Activated naive CD4-positive, alpha-beta T cell treated with anti-CD3 and anti-CD28 coated beads, Interleukin-2, amount 50 U/mL, for 24 hours (primary cell): Measurements from ENCODE around the gene FZR1.
A peak's percentile ranks its signal among the peaks of the same experiment; 100 is the strongest.
"Not testable (repeated sequence)": the region's sequence is repeated elsewhere in the genome, so short reads cannot be mapped to it uniquely, and the experiment has no call there.

ENCODE experiments used
- H3K27ac Mint-ChIP-seq: one replicate; pipeline ENCODE4 v1.8.0; 2021; ENCODE audit warnings: mild to moderate bottlenecking, mixed read lengths
- H3K27me3 Mint-ChIP-seq: one replicate; pipeline ENCODE4 v1.8.0; 2021; ENCODE audit warnings: mixed read lengths
- H3K36me3 Mint-ChIP-seq: one replicate; pipeline ENCODE4 v1.8.0; 2021; ENCODE audit warnings: mixed read lengths
- H3K4me1 Mint-ChIP-seq: one replicate; pipeline ENCODE4 v1.8.0; 2021; ENCODE audit warnings: mixed read lengths
- H3K4me3 Mint-ChIP-seq: one replicate; pipeline ENCODE4 v1.8.0; 2021; ENCODE audit warnings: mild to moderate bottlenecking, mixed read lengths
- H3K9me3 Mint-ChIP-seq: one replicate; pipeline ENCODE4 v1.8.0; 2021; ENCODE audit warnings: mixed read lengths

FZR1 gene

DNA sequence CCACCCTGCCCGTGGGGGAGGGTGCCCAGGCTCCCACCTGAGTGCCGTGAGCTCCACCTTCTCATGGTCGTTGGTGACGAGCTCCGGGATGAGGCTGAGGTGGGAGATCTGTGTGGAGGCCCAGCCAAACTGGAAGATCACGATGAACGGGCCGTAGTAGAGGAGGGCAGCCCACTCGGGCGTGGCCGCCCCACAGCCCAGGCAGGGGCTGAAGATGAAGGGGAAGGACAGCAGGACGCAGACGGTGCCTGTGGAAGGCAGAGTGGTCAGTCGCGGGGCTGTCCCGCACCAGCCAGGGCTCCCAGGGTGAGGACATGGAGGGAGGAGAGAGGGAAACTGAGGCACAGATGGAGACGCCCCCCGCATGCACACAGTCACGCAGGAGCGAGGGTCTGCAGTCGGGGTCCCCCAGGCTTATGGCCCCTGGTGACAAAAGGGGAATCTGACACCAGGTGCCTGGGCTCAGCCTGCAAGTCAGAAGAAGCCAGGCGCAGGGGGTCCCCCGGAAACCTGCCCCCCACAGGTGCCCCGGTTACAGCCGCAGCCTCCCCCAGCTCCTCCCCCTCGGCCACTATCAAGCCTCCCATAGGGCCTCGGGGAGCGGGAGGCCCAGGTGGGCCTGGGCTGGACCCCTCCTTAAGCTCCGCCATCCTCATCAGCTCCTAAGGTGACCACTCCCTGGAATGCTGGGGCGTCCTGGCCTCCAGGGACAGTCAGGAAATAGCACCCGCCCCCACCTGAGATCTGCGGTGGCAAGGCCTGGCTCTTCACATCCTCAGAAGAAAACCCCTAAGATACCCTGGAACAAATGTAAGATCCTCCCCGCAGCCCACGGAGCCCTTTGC is 45.1 kb downstream of the FZR1 start:
- Mint-ChIP-seq H3K4me3 (no peak overlapping the region), H3K36me3 (no peaks in the 10 kb centered on the region), H3K27ac (peak overlapping the region; percentile 85), H3K4me1 (peaks cover 29% of the 10 kb centered on the region), H3K9me3 (no peaks in the 10 kb centered on the region), H3K27me3 (no peaks in the 10 kb centered on the region)

- no peak overlapping the region for H3K4me3 Mint-ChIP-seq
- H3K27ac Mint-ChIP-seq: peak overlapping the region; percentile 51
- no peaks in the 10 kb centered on the region for H3K27me3 Mint-ChIP-seq
- peaks cover 34% of the 10 kb centered on the region for H3K4me1 Mint-ChIP-seq
- no peaks in the 10 kb centered on the region for H3K36me3 Mint-ChIP-seq
- H3K9me3 Mint-ChIP-seq: no peaks in the 10 kb centered on the region
Measured at GRCh38 chr19:3551792-3552095, 45.6 kb downstream of the FZR1 start.

DNA sequence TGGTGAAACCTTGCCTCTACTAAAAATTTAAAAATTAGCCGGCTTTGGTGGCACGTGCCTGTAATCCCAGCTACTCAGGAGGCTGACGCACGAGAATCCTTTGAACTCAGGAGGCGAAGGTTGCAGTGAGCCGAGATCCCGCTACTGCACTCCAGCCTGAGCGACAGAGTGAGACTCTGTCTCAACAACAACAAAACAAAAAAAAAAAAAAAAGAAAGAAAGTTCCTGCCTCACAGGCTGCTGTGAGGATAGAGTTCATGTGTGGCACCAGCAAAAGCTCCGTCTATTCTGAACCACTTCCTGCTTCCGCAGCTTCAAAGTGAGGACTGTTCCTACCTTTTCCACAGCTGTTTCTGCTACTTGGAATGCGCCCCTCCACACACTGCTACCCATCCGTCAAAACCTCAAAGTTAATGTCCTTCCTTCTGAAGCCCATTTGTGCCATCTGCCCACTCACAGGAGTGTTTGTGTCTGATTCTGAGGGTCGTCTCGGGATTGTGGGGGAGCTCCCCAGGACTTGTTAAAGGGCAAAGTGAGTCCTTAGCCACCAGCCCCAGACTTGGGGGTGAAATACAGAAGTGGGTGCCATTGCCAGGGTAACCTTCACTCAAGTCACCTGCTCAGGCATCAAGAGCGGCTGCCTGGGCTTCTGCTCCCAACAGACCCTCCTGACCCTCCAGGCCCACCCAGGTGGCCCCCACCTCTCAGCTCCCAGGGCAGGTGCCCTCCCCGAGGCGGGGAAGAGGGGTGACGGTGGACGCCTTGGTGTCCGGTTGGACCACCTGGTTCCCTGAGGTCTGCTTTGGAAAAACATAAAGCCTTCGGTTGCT is 48.4 kb downstream of the FZR1 start:
- H3K27me3 Mint-ChIP-seq: no peaks in the 10 kb centered on the region
- no peaks in the 10 kb centered on the region for H3K36me3 Mint-ChIP-seq
- H3K4me3 Mint-ChIP-seq: peak overlapping the region; percentile 97
- no peaks in the 10 kb centered on the region for H3K9me3 Mint-ChIP-seq
- peak overlapping the region; percentile 87 for H3K27ac Mint-ChIP-seq
- H3K4me1 Mint-ChIP-seq: peaks cover 41% of the 10 kb centered on the region

- Mint-ChIP-seq H3K27ac (peak overlapping the region; percentile 96), H3K4me1 (peaks cover 41% of the 10 kb centered on the region), H3K4me3 (peak overlapping the region; percentile 97), H3K36me3 (no peaks in the 10 kb centered on the region), H3K9me3 (no peaks in the 10 kb centered on the region), H3K27me3 (no peaks in the 10 kb centered on the region)
Measured at GRCh38 chr19:3555653-3556422, 49.7 kb downstream of the FZR1 start.

GRCh38 chr19:3556423-3556977 is 50.4 kb downstream of the FZR1 start:
- H3K27me3 Mint-ChIP-seq: no peaks in the 10 kb centered on the region
- peak overlapping the region; percentile 97 for H3K4me3 Mint-ChIP-seq
- no peaks in the 10 kb centered on the region for H3K9me3 Mint-ChIP-seq
- H3K27ac Mint-ChIP-seq: peak overlapping the region; percentile 96
- H3K36me3 Mint-ChIP-seq: no peaks in the 10 kb centered on the region
- peaks cover 39% of the 10 kb centered on the region for H3K4me1 Mint-ChIP-seq

- Mint-ChIP-seq H3K9me3 (no peaks in the 10 kb centered on the region), H3K36me3 (no peaks in the 10 kb centered on the region), H3K4me3 (peak overlapping the region; percentile 97), H3K27ac (peak overlapping the region; percentile 96), H3K4me1 (peaks cover 35% of the 10 kb centered on the region), H3K27me3 (no peaks in the 10 kb centered on the region)
Measured at GRCh38 chr19:3556978-3557460, 50.9 kb downstream of the FZR1 start.

GRCh38 chr19:3557461-3558248 is 51.5 kb downstream of the FZR1 start, which contains the start of gene MFSD12:
MFSD12 (minus strand) TSS chr19:3557586; CDS start chr19:3557403, 183 bp downstream.
- peak within 1 kb of the TSS; percentile 97 for H3K4me3 Mint-ChIP-seq
- peak within 1 kb of the TSS; percentile 96 for H3K27ac Mint-ChIP-seq
- H3K4me1 Mint-ChIP-seq: peaks cover 35% of the 10 kb centered on the region
- no peaks in the 10 kb centered on the region for H3K36me3 Mint-ChIP-seq
- H3K27me3 Mint-ChIP-seq: no peaks in the 10 kb centered on the region
- no peaks in the 10 kb centered on the region for H3K9me3 Mint-ChIP-seq

DNA sequence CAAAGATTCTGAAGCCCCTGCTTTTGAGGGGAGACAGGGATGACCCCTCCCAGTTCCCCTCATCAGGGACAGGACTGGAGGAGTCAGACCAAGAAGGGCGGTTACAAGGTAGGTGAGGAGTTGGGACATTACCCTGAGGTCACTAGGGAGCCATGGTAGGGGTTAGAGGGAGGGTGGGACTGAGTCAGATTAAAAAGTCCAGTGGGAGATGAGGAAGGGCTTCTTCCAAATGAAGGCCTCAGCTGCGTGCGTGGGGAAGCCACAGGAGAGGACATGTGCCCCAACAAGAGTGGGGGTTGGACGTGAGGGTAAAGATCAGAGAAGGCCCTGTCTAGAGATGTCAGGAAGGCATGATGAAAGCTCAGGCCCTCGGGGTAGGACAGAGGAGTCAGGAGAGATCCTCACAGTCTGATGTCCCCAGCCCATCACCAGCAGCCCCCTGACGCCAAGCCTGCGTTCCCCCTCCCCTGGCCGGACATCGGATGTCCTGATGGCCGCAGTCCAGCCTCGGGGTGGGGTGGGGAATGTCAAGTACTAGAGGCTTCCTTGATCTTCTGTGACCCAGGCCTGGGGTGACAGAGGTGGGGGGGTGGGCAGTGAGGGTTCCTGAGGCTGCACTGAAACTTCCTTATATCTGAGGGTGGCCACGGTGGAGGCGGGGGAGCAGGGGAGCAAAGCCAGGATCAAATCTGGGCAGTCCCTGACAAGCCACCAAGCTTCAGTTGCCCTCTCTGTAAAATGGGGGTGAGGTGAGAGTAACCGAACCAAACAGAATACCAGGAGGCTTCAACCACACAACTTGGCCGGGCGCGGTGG is 57.8 kb downstream of the FZR1 start:
- no peaks in the 10 kb centered on the region for H3K27me3 Mint-ChIP-seq
- H3K4me3 Mint-ChIP-seq: no peak overlapping the region
- no peaks in the 10 kb centered on the region for H3K4me1 Mint-ChIP-seq
- no peaks in the 10 kb centered on the region for H3K36me3 Mint-ChIP-seq
- no peaks in the 10 kb centered on the region for H3K9me3 Mint-ChIP-seq
- H3K27ac Mint-ChIP-seq: no peak overlapping the region

GRCh38 chr19:3565139-3565538 is 59.0 kb downstream of the FZR1 start:
- H3K27ac Mint-ChIP-seq: no peak overlapping the region
- no peaks in the 10 kb centered on the region for H3K4me1 Mint-ChIP-seq
- H3K9me3 Mint-ChIP-seq: no peaks in the 10 kb centered on the region
- H3K4me3 Mint-ChIP-seq: no peak overlapping the region
- H3K36me3 Mint-ChIP-seq: no peaks in the 10 kb centered on the region
- H3K27me3 Mint-ChIP-seq: no peaks in the 10 kb centered on the region

GRCh38 chr19:3570042-3570441 is 63.9 kb downstream of the FZR1 start:
- H3K27me3 Mint-ChIP-seq, H3K27ac Mint-ChIP-seq, H3K4me1 Mint-ChIP-seq, H3K4me3 Mint-ChIP-seq, H3K9me3 Mint-ChIP-seq, H3K36me3 Mint-ChIP-seq: not testable (repeated sequence)

DNA sequence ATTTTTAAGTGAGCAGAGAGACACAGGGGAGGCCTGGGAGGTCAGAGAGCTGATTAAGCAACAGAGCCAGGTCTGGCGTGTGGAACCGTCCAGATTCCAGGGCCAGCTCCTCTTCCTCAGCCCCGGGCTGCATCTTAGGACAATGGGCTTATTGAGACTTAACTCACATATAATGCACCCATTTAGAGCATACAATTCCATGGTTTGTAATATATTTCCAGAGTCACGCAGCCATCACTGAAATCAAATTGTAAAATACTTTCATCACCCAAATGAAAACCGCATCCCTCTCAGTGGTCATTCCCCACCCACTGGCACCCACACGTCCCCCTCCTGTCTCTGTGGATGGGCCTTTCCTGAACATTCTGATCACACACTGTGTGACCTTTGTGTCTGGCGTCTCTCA is 64.5 kb downstream of the FZR1 start:
- H3K27ac Mint-ChIP-seq: no peak overlapping the region

GRCh38 chr19:3572132-3572854 is 66.2 kb downstream of the FZR1 start:
- H3K4me3 Mint-ChIP-seq: peak overlapping the region; percentile 84
- peaks cover 8% of the 10 kb centered on the region for H3K4me1 Mint-ChIP-seq
- H3K27ac Mint-ChIP-seq: peak overlapping the region; percentile 63
- H3K36me3 Mint-ChIP-seq: peaks cover 5% of the 10 kb centered on the region
- no peaks in the 10 kb centered on the region for H3K9me3 Mint-ChIP-seq
- no peaks in the 10 kb centered on the region for H3K27me3 Mint-ChIP-seq

More for the DNA sequence above, 64.5 kb downstream of the FZR1 start:
- Mint-ChIP-seq H3K4me1 (peaks cover 8% of the 10 kb centered on the region), H3K36me3 (peaks cover 5% of the 10 kb centered on the region), H3K4me3 (no peak overlapping the region), H3K9me3 (no peaks in the 10 kb centered on the region), H3K27me3 (no peaks in the 10 kb centered on the region)

DNA sequence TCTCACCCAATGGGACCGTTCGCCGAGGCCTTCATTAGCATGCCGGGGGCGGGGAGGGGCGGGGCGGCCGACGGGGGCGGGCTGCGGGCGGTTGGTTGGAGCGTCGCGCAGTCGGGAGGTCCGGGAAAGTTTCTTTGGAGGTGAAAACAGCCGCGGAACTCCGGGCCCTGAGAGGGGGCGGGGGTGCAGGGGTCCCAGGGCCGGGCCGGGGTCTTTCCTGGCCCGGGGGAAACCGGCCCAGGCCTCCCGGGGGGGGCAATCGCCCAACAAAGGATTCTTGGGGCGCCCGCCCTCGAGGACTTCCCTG is 66.7 kb downstream of the FZR1 start, which contains the start of gene HMG20B:
TSS of gene HMG20B (plus strand) at position 90 of the 307 bp plus-strand sequence. CDS start 366 bp downstream, outside the sequence.
- Mint-ChIP-seq H3K4me3 (peak within 1 kb of the TSS; percentile 84), H3K36me3 (peaks cover 5% of the 10 kb centered on the region), H3K27me3 (no peaks in the 10 kb centered on the region), H3K4me1 (peaks cover 8% of the 10 kb centered on the region), H3K27ac (peak within 1 kb of the TSS; percentile 63), H3K9me3 (no peaks in the 10 kb centered on the region)
